ENCODE measurements around the gene IL19.
"Not testable (repeated sequence)": the region's sequence is repeated elsewhere in the genome, so short reads cannot be mapped to it uniquely, and the experiment has no call there.

Gene IL19

GRCh38 chr1:206741142-206741701 lies 29.4 kb upstream of the IL19 start:
- DNase-seq (ENCODE audit: low spot score): no peak

- DNase-seq (ENCODE audit: low spot score): no peak
Measured at GRCh38 chr1:206742719-206743383, 27.7 kb upstream of the IL19 start.

- DNase-seq (ENCODE audit: low spot score): no peak
Measured at GRCh38 chr1:206744683-206745082, 25.9 kb upstream of the IL19 start.

GRCh38 chr1:206745301-206745700 lies 25.3 kb upstream of the IL19 start:
- no peak for DNase-seq (ENCODE audit: low spot score)

GRCh38 chr1:206748348-206749030 lies 22.1 kb upstream of the IL19 start:
- DNase-seq (ENCODE audit: low spot score): no peak

- no peak for DNase-seq (ENCODE audit: low spot score)
Measured at GRCh38 chr1:206751891-206752290, 18.7 kb upstream of the IL19 start.

GRCh38 chr1:206752481-206752880 lies 18.1 kb upstream of the IL19 start:
- DNase-seq (ENCODE audit: low spot score): no peak

GRCh38 chr1:206753141-206753540 lies 17.4 kb upstream of the IL19 start:
- DNase-seq (ENCODE audit: low spot score): peak; percentile 47

- DNase-seq (ENCODE audit: low spot score): peak; percentile 73
Measured at GRCh38 chr1:206754011-206754410, 16.6 kb upstream of the IL19 start.

- no peak for DNase-seq (ENCODE audit: low spot score)
Measured at GRCh38 chr1:206757524-206758266, 12.9 kb upstream of the IL19 start.

- DNase-seq (ENCODE audit: low spot score): no peak
Measured at GRCh38 chr1:206760590-206760989, 10.0 kb upstream of the IL19 start.

- peak; percentile 21 for DNase-seq (ENCODE audit: low spot score)
Measured at GRCh38 chr1:206761159-206761768, 9.3 kb upstream of the IL19 start.

- DNase-seq (ENCODE audit: low spot score): not testable (repeated sequence)
Measured at GRCh38 chr1:206762741-206763364, 7.7 kb upstream of the IL19 start.

- DNase-seq (ENCODE audit: low spot score): not testable (repeated sequence)
Measured at GRCh38 chr1:206765771-206766170, 4.8 kb upstream of the IL19 start.

- peak; percentile 60 for DNase-seq (ENCODE audit: low spot score)
Measured at GRCh38 chr1:206766251-206766856, 4.2 kb upstream of the IL19 start.

GRCh38 chr1:206768472-206769303 lies 1.9 kb upstream of the IL19 start:
- no peak for DNase-seq (ENCODE audit: low spot score)

- no peak for DNase-seq (ENCODE audit: low spot score)
Measured at GRCh38 chr1:206769304-206769731, 1.3 kb upstream of the IL19 start.

- DNase-seq (ENCODE audit: low spot score): no peak
Measured at GRCh38 chr1:206771338-206771692, 742 bp downstream of the IL19 start.

- DNase-seq (ENCODE audit: low spot score): no peak
Measured at GRCh38 chr1:206772243-206772937, 1.8 kb downstream of the IL19 start, which contains the start of gene IL10. Gene IL10, minus strand, starts transcription at chr1:206772494. Its CDS starts 59 bp downstream, at chr1:206772435.

GRCh38 chr1:206774093-206774492 lies 3.5 kb downstream of the IL19 start:
- DNase-seq (ENCODE audit: low spot score): no peak
